BJ (cell line): Measurements from ENCODE around the gene PARVA. TPM values are rescaled to one million over a fixed set of nuclear protein-coding genes. Genes with fewer than 3 reads are reported as not detected.

ENCODE experiments used
- CTCF ChIA-PET: fragments of 350-600 bp; formaldehyde crosslinking; extraction: SDS; loops from one replicate; lab custom pipeline; 2021; ENCODE audit warnings: antibody characterized with exemption, inconsistent platforms; lab: Yijun Ruan, JAX
- POLR2A ChIA-PET: fragments of 300-600 bp; sonication (Branson Sonifier 250); formaldehyde crosslinking; extraction: SDS; loops from one replicate; lab custom pipeline; 2021; ENCODE audit warnings: antibody characterized with exemption; lab: Charles Lee
- DNase-seq: peaks from one replicate; pipeline ENCODE4 v3.0.0-alpha.2; 2011; ENCODE audit warnings: low read depth
- H3K27me3 ChIP-seq: 2 replicates; pipeline ENCODE4 v1.6.0; 2011; ENCODE audit warnings: low read length; ENCODE audit not compliant: control insufficient read depth, insufficient read depth
- H3K36me3 ChIP-seq: 2 replicates; pipeline ENCODE4 v1.5.1; 2011; ENCODE audit warnings: low read length; ENCODE audit not compliant: control insufficient read depth, insufficient read depth
- H3K4me3 ChIP-seq: 2 replicates; pipeline ENCODE4 v1.5.1; 2011; ENCODE audit warnings: low read depth, mild to moderate bottlenecking, control low read depth, low read length
- CTCF ChIP-seq: IDR thresholded peaks from 2 replicates; pipeline ENCODE4 v1.5.1; 2011; ENCODE audit warnings: low read depth, mild to moderate bottlenecking, control low read depth, inconsistent platforms, low read length, moderate library complexity; ENCODE audit not compliant: insufficient read depth
- polyA plus RNA-seq: library from polyadenylated mRNA; depleted of rRNA; stranded (reverse); fragments of >200 nt; gene quantifications from 2 replicates; pipeline ENCODE4 v1.2.3, GENCODE V29; 2011

The PARVA gene
- polyA plus RNA-seq, 1 experiment: 143 TPM

- ChIA-PET CTCF (interaction anchor here (0.6 kb wide), 1 partner anchor 373 kb away, joined by 4 read pairs; no protein-coding TSS in a partner anchor), POLR2A (no interaction called here)
- TF ChIP-seq CTCF: no peak
- Histone ChIP-seq H3K4me3 (no peak overlapping the region), H3K36me3 (no peaks in the 10 kb centered on the region), H3K27me3 (no peaks in the 10 kb centered on the region)
- DNase-seq: no peak
These were observed 167.8 kb downstream of the PARVA start for GRCh38 chr11:12544986-12545775.

GRCh38 chr11:12546122-12546521 lies 168.8 kb downstream of the PARVA start:
- no peak for DNase-seq
- POLR2A ChIA-PET: no interaction called here
- TF ChIP-seq CTCF: no peak
- Histone ChIP-seq H3K36me3 (no peaks in the 10 kb centered on the region), H3K4me3 (no peak overlapping the region), H3K27me3 (no peaks in the 10 kb centered on the region)
- CTCF ChIA-PET: interaction anchor here (0.6 kb wide), 1 partner anchor 131 kb away, joined by 3 read pairs; no protein-coding TSS in a partner anchor

- POLR2A ChIA-PET: no interaction called here
These were observed 169.3 kb downstream of the PARVA start for GRCh38 chr11:12546660-12547059.

GRCh38 chr11:12547953-12548650 lies 170.7 kb downstream of the PARVA start:
- DNase-seq: no peak
- CTCF ChIA-PET: interaction anchor here (1.3 kb wide), 1 partner anchor 9 kb away, joined by 5 read pairs; no protein-coding TSS in a partner anchor
- POLR2A ChIA-PET: no interaction called here

More at GRCh38 chr11:12546660-12547059, 169.3 kb downstream of the PARVA start:
- Histone ChIP-seq H3K27me3 (no peaks in the 10 kb centered on the region), H3K36me3 (no peaks in the 10 kb centered on the region), H3K4me3 (no peak overlapping the region)
- TF ChIP-seq CTCF: no peak
- DNase-seq: no peak
- CTCF ChIA-PET: interaction anchor here (0.6 kb wide), 1 partner anchor 131 kb away, joined by 3 read pairs; no protein-coding TSS in a partner anchor

More at GRCh38 chr11:12547953-12548650, 170.7 kb downstream of the PARVA start:
- no peaks in the 10 kb centered on the region for H3K27me3 ChIP-seq
- TF ChIP-seq CTCF: no peak
- H3K36me3 ChIP-seq: no peaks in the 10 kb centered on the region
- H3K4me3 ChIP-seq: no peak overlapping the region
